SK-N-DZ (cell line): ENCODE measurements around the gene NPR1. TPM values are rescaled to one million over a fixed set of nuclear protein-coding genes. Genes with fewer than 3 reads are reported as not detected.
"Not testable (repeated sequence)": the region's sequence is repeated elsewhere in the genome, so short reads cannot be mapped to it uniquely, and the experiment has no call there.

Experiments used
- DNase-seq: peaks from one replicate; pipeline ENCODE4 v3.0.0-alpha.2; 2015; ENCODE audit warnings: low spot score
- polyA plus RNA-seq, 2 experiments: library from polyadenylated mRNA; depleted of rRNA; stranded (reverse); fragments of >200 nt; gene quantifications; 2 replicates each; pipeline ENCODE4 v1.2.3, GENCODE V29; 2014

Gene NPR1
- 6.4 and 7.1 TPM in 2 replicates for polyA plus RNA-seq (2014; cell fraction: cytosol; rRNA removed)
- polyA plus RNA-seq (2014; cell fraction: nucleus; rRNA removed), result 10.2 and 16.0 TPM in 2 replicates

- DNase-seq, result peak; percentile 48
Measured at GRCh38 chr1:153678519-153679336, at the start of gene NPR1. Gene NPR1 (plus strand): TSS chr1:153678688. CDS start chr1:153679109, 421 bp downstream.

- no peak for DNase-seq
Measured at GRCh38 chr1:153629343-153629665, 49.2 kb upstream of the NPR1 start.

GRCh38 chr1:153629971-153630370 is 48.5 kb upstream of the NPR1 start:
- no peak for DNase-seq

- no peak for DNase-seq
Measured at GRCh38 chr1:153630384-153630783, 48.1 kb upstream of the NPR1 start.

- DNase-seq, result no peak
Measured at GRCh38 chr1:153631047-153632022, 47.2 kb upstream of the NPR1 start.

- DNase-seq, result no peak
Measured at GRCh38 chr1:153633161-153633753, 45.2 kb upstream of the NPR1 start.

- peak; percentile 99 for DNase-seq
Measured at GRCh38 chr1:153633754-153634665, 44.5 kb upstream of the NPR1 start, which contains the start of gene CHTOP. Gene CHTOP (plus strand): TSS chr1:153634066. CDS start chr1:153636589, 2,523 bp downstream.

GRCh38 chr1:153635872-153636271 is 42.6 kb upstream of the NPR1 start:
- no peak for DNase-seq

GRCh38 chr1:153636312-153636711 is 42.2 kb upstream of the NPR1 start:
- no peak for DNase-seq

GRCh38 chr1:153638261-153638660 is 40.2 kb upstream of the NPR1 start:
- DNase-seq, result no peak

GRCh38 chr1:153639280-153639679 is 39.2 kb upstream of the NPR1 start:
- no peak for DNase-seq

- not testable (repeated sequence) for DNase-seq
Measured at GRCh38 chr1:153640213-153640612, 38.3 kb upstream of the NPR1 start.

GRCh38 chr1:153640861-153641260 is 37.6 kb upstream of the NPR1 start:
- no peak for DNase-seq

GRCh38 chr1:153642161-153642560 is 36.3 kb upstream of the NPR1 start:
- no peak for DNase-seq

- no peak for DNase-seq
Measured at GRCh38 chr1:153643100-153643499, 35.4 kb upstream of the NPR1 start.

- DNase-seq, result no peak
Measured at GRCh38 chr1:153643816-153644215, 34.7 kb upstream of the NPR1 start.

- no peak for DNase-seq
Measured at GRCh38 chr1:153646672-153647345, 31.7 kb upstream of the NPR1 start.

GRCh38 chr1:153647346-153647714 is 31.2 kb upstream of the NPR1 start:
- no peak for DNase-seq

GRCh38 chr1:153648000-153648643 is 30.4 kb upstream of the NPR1 start:
- no peak for DNase-seq
